Measurements from ENCODE around the gene ROM1.

Gene ROM1

DNA sequence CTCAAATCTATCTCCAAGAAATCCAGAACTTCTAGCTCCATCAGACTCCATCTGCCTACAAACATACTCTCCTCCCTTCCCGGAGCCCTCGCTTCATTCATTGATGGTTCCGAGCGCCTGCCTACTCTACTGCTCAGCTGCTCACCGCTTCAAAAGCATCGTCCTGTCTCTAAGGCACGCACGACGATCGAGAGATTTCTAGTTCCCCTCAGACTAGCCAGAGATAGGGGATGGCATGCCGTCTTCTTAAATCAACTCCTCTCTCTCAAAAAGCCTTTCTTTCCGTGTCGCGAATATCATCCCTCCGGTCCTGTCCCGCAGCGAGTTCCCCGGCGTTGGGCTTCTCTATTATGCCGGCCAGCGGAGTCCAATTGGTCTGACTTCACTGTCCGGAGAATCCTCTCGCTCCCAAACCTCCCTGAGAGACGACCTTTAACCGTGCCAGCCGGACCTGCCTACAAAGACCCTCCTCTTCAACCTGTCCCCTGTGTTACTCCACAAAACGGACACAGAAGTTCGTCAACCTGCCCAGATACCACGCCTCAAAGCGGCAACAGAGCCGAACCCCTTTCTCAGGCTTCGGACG is 40.0 kb upstream of the ROM1 start:
- peak overlapping the region; percentile 33 for H2AK5ac ChIP-seq (ENCODE audit: low read length)

DNA sequence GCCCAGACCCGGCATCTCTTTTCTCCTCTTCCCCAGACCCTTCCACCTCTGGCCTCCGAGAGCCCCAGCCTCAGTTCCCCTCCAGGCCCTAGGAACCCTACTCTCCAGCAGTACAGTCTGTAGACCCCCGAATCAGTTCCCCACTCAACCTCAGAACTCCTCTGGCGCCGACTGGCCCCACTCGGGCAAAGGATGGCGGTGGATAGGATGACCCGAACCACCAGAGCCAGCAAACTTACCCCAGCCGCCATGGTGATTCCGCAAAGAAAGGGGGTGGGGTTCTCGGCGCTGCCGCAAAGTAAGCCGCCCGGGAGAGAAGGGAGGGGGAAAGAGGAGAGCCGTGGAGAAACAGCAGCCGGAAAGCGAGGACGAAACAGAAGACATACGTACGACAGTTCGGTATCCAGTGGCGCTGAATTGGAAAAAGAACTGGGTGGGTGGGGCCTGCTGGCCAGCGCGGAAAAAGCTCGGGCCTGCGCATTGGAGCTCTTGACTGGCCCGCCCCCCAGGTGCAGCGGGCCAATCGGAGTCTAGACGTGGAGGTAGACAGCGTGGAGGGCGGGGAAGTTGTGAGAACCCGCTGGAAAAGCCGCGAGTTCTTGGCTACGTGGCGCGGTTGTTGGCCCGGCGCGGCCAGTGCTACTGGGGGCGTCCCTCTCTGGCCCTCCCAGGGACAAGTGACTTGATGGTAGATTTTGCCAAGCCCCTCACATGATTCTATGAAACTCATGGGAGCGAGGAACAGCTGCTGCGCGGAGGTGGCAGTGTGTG is 39.3 kb upstream of the ROM1 start, which contains the start of gene EEF1G:
TSS of gene EEF1G (minus strand) at position 300 of the 771 bp plus-strand sequence. CDS start at position 251, 49 bp downstream.
- H2BK120ac ChIP-seq (ENCODE audit: insufficient read depth, low read length, poor library complexity) = peak within 1 kb of the TSS; percentile 73
- H2BK12ac ChIP-seq (ENCODE audit: low read length) = no peak within 1 kb of the TSS
- H2AK5ac ChIP-seq (ENCODE audit: low read length) = peak within 1 kb of the TSS; percentile 33
- H3K14ac ChIP-seq (ENCODE audit: low read length) = peak within 1 kb of the TSS; percentile 78
- peak within 1 kb of the TSS; percentile 88 for H3K4me2 ChIP-seq (ENCODE audit: low read length)
- H2BK5ac ChIP-seq (ENCODE audit: low read depth, low read length, poor library complexity) = peak within 1 kb of the TSS; percentile 56
- H3K4me1 ChIP-seq (ENCODE audit: control insufficient read depth in 1 of 2, insufficient read depth in 2 of 2, low read length in 2 of 2) = peaks cover 11 to 13% of the 10 kb centered on the region in 2 experiments
- peak within 1 kb of the TSS; percentile 92 for H4K8ac ChIP-seq (ENCODE audit: low read depth, low read length)
- no peaks in the 10 kb centered on the region for H3K27me3 ChIP-seq (ENCODE audit: insufficient read depth, low read length)
- H3K9ac ChIP-seq (ENCODE audit: low read length) = peak within 1 kb of the TSS; percentile 89
- no CpG with 5 or more reads among the region's 46 CpGs for WGBS (ENCODE audit: extremely low coverage, insufficient coverage, insufficient read length)
- peak; percentile 100 for DNase-seq
- H4K12ac ChIP-seq (ENCODE audit: low read depth, low read length) = peak within 1 kb of the TSS; percentile 93
- peaks cover 12% of the 10 kb centered on the region for H3K79me1 ChIP-seq (ENCODE audit: low read length)
- peak within 1 kb of the TSS; percentile 87 for H3K4me3 ChIP-seq (ENCODE audit: low read depth, low read length)
- H3K9me3 ChIP-seq (ENCODE audit: insufficient read depth, low read depth, low read length) = no peaks in the 10 kb centered on the region
- H4K91ac ChIP-seq (ENCODE audit: low read depth, low read length) = peak within 1 kb of the TSS; percentile 84
- peaks cover 45 to 59% of the 10 kb centered on the region in 2 experiments for H3K36me3 ChIP-seq (ENCODE audit: control insufficient read depth in 1 of 2, insufficient read depth in 2 of 2, low read length in 2 of 2)
- H2AFZ ChIP-seq (ENCODE audit: insufficient read depth, low read length, poor library complexity) = peak within 1 kb of the TSS; percentile 41
- peak within 1 kb of the TSS; percentile 64 for H3K27ac ChIP-seq (ENCODE audit: low read depth, low read length)
- H3K4ac ChIP-seq (ENCODE audit: low read depth, low read length) = peak within 1 kb of the TSS; percentile 91
- peak within 1 kb of the TSS; percentile 80 for H3K18ac ChIP-seq (ENCODE audit: low read length)
- peaks cover 15% of the 10 kb centered on the region for H3K79me2 ChIP-seq (ENCODE audit: control insufficient read depth, insufficient read depth, low read length, poor library complexity)
- no peak within 1 kb of the TSS for H3K23ac ChIP-seq (ENCODE audit: low read length)

More for the DNA sequence above, 40.0 kb upstream of the ROM1 start:
- peak overlapping the region; percentile 86 for H3K9ac ChIP-seq (ENCODE audit: low read length)
- H3K9me3 ChIP-seq (ENCODE audit: insufficient read depth, low read depth, low read length) = no peaks in the 10 kb centered on the region
- peak overlapping the region; percentile 87 for H3K4me3 ChIP-seq (ENCODE audit: low read depth, low read length)
- peaks cover 11 to 13% of the 10 kb centered on the region in 2 experiments for H3K4me1 ChIP-seq (ENCODE audit: control insufficient read depth in 1 of 2, insufficient read depth in 2 of 2, low read length in 2 of 2)
- no peak overlapping the region for H3K23ac ChIP-seq (ENCODE audit: low read length)
- H3K79me1 ChIP-seq (ENCODE audit: low read length) = peaks cover 12% of the 10 kb centered on the region
- H4K91ac ChIP-seq (ENCODE audit: low read depth, low read length) = peak overlapping the region; percentile 69
- H2BK120ac ChIP-seq (ENCODE audit: insufficient read depth, low read length, poor library complexity) = peak overlapping the region; percentile 73
- peak overlapping the region; percentile 93 for H4K12ac ChIP-seq (ENCODE audit: low read depth, low read length)
- peak overlapping the region; percentile 62 for H3K4me2 ChIP-seq (ENCODE audit: low read length)
- H3K27me3 ChIP-seq (ENCODE audit: insufficient read depth, low read length) = no peaks in the 10 kb centered on the region
- peak overlapping the region; percentile 92 for H4K8ac ChIP-seq (ENCODE audit: low read depth, low read length)
- peak overlapping the region; percentile 64 for H3K27ac ChIP-seq (ENCODE audit: low read depth, low read length)
- DNase-seq = peak in 1 of 2 donors; percentile 42
- WGBS (ENCODE audit: extremely low coverage, insufficient coverage, insufficient read length) = no CpG with 5 or more reads among the region's 33 CpGs
- H3K14ac ChIP-seq (ENCODE audit: low read length) = peak overlapping the region; percentile 78
- peak overlapping the region; percentile 91 for H3K4ac ChIP-seq (ENCODE audit: low read depth, low read length)
- peak overlapping the region; percentile 80 for H3K18ac ChIP-seq (ENCODE audit: low read length)
- peaks cover 15% of the 10 kb centered on the region for H3K79me2 ChIP-seq (ENCODE audit: control insufficient read depth, insufficient read depth, low read length, poor library complexity)
- H3K36me3 ChIP-seq (ENCODE audit: control insufficient read depth in 1 of 2, insufficient read depth in 2 of 2, low read length in 2 of 2) = peaks cover 45 to 59% of the 10 kb centered on the region in 2 experiments
- no peak overlapping the region for H2AFZ ChIP-seq (ENCODE audit: insufficient read depth, low read length, poor library complexity)
- H2BK5ac ChIP-seq (ENCODE audit: low read depth, low read length, poor library complexity) = peak overlapping the region; percentile 56
- no peak overlapping the region for H2BK12ac ChIP-seq (ENCODE audit: low read length)

DNA sequence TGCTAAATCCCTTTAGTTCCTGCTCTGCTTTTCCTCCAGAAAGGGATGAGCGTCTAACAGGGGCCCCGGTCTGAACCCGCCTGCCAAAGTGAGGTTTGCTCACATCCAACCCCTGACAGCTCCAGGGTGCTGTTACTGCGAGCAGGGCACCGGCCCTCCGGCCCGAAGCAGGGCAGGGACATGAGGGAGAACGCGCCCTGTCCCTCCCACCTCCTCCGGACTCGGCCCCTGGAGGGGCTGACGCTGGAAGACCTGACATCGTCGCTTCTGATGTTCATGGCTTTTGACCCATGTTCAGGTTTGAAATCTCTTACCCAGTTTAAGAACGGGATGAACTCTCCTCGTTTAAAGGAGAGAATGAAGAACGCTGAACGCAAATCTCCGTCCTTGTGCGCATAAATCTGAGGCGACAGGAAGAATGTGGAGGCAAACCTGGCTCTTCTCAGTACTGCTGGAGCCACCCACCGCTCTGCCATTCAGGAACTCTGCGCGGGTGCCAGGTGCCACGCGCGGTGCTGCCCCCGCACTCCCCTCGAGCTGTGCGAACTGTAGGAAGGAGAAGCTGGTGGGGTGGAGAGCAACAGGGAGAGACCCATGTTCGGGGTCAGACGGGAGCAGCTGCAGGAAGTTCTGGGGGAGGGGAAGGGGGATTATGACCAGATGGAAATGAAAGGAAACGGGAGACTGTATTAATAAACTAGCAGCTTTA is 38.5 kb upstream of the ROM1 start:
- Histone ChIP-seq H3K9ac (ENCODE audit: low read length) (peak overlapping the region; percentile 89), H3K36me3 (ENCODE audit: control insufficient read depth in 1 of 2, insufficient read depth in 2 of 2, low read length in 2 of 2) (peaks cover 42 to 55% of the 10 kb centered on the region in 2 experiments), H3K79me2 (ENCODE audit: control insufficient read depth, insufficient read depth, low read length, poor library complexity) (peaks cover 15% of the 10 kb centered on the region), H3K14ac (ENCODE audit: low read length) (peak overlapping the region; percentile 38), H3K9me3 (ENCODE audit: insufficient read depth, low read depth, low read length) (no peaks in the 10 kb centered on the region), H2BK5ac (ENCODE audit: low read depth, low read length, poor library complexity) (peak overlapping the region; percentile 42), H3K4me1 (ENCODE audit: control insufficient read depth in 1 of 2, insufficient read depth in 2 of 2, low read length in 2 of 2) (peaks cover 11 to 13% of the 10 kb centered on the region in 2 experiments), H2AFZ (ENCODE audit: insufficient read depth, low read length, poor library complexity) (peak overlapping the region; percentile 41), H4K91ac (ENCODE audit: low read depth, low read length) (peak overlapping the region; percentile 84), H3K23ac (ENCODE audit: low read length) (no peak overlapping the region), H3K4ac (ENCODE audit: low read depth, low read length) (peak overlapping the region; percentile 41), H3K4me3 (ENCODE audit: low read depth, low read length) (peak overlapping the region; percentile 75), H4K12ac (ENCODE audit: low read depth, low read length) (peak overlapping the region; percentile 61), H2AK5ac (ENCODE audit: low read length) (peak overlapping the region; percentile 12), H3K27ac (ENCODE audit: low read depth, low read length) (peak overlapping the region; percentile 53), H3K18ac (ENCODE audit: low read length) (peak overlapping the region; percentile 51), H2BK12ac (ENCODE audit: low read length) (no peak overlapping the region), H4K8ac (ENCODE audit: low read depth, low read length) (peak overlapping the region; percentile 76), H2BK120ac (ENCODE audit: insufficient read depth, low read length, poor library complexity) (peak overlapping the region; percentile 16), H3K27me3 (ENCODE audit: insufficient read depth, low read length) (no peaks in the 10 kb centered on the region), H3K4me2 (ENCODE audit: low read length) (peak overlapping the region; percentile 88), H3K79me1 (ENCODE audit: low read length) (peaks cover 12% of the 10 kb centered on the region)
- WGBS (ENCODE audit: extremely low coverage, insufficient coverage, insufficient read length) = no CpG with 5 or more reads among the region's 33 CpGs
- peak in 1 of 2 donors; percentile 42 for DNase-seq

DNA sequence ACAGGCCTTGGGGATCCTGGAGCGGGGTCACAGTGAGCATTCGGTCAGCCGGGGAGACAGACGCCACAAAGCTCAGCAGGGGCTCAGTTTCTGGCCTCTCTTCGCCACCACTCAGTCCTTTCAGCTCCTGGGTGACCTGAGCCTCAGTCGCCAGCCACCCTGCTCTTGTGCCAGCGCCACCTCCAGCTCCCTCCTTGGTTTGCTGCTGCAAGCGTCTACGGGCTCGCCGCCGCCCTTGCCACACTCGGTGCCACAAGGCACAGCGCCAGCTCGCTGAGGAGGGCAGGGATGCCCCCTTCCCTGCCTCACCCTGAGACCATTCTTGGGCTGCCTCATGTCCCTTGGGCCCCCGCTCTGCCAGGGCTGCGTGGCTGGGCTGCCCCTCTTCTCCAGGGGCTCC is 37.9 kb upstream of the ROM1 start:
- Histone ChIP-seq H4K8ac (ENCODE audit: low read depth, low read length) (no peak overlapping the region), H2BK12ac (ENCODE audit: low read length) (no peak overlapping the region), H3K23ac (ENCODE audit: low read length) (no peak overlapping the region), H2BK5ac (ENCODE audit: low read depth, low read length, poor library complexity) (no peak overlapping the region), H3K14ac (ENCODE audit: low read length) (peak overlapping the region; percentile 5), H2AK5ac (ENCODE audit: low read length) (no peak overlapping the region), H3K79me1 (ENCODE audit: low read length) (peaks cover 12% of the 10 kb centered on the region), H3K4ac (ENCODE audit: low read depth, low read length) (peak overlapping the region; percentile 6), H3K9ac (ENCODE audit: low read length) (peak overlapping the region; percentile 41), H3K36me3 (ENCODE audit: control insufficient read depth in 1 of 2, insufficient read depth in 2 of 2, low read length in 2 of 2) (peaks cover 39 to 51% of the 10 kb centered on the region in 2 experiments), H3K4me1 (ENCODE audit: control insufficient read depth in 1 of 2, insufficient read depth in 2 of 2, low read length in 2 of 2) (peaks cover 11 to 13% of the 10 kb centered on the region in 2 experiments), H3K79me2 (ENCODE audit: control insufficient read depth, insufficient read depth, low read length, poor library complexity) (peaks cover 15% of the 10 kb centered on the region), H2AFZ (ENCODE audit: insufficient read depth, low read length, poor library complexity) (no peak overlapping the region), H3K18ac (ENCODE audit: low read length) (peak overlapping the region; percentile 5), H4K12ac (ENCODE audit: low read depth, low read length) (no peak overlapping the region), H3K4me3 (ENCODE audit: low read depth, low read length) (no peak overlapping the region), H4K91ac (ENCODE audit: low read depth, low read length) (no peak overlapping the region), H3K27me3 (ENCODE audit: insufficient read depth, low read length) (no peaks in the 10 kb centered on the region), H3K9me3 (ENCODE audit: insufficient read depth, low read depth, low read length) (no peaks in the 10 kb centered on the region), H3K4me2 (ENCODE audit: low read length) (peak overlapping the region; percentile 88), H2BK120ac (ENCODE audit: insufficient read depth, low read length, poor library complexity) (no peak overlapping the region), H3K27ac (ENCODE audit: low read depth, low read length) (no peak overlapping the region)
- WGBS (ENCODE audit: extremely low coverage, insufficient coverage, insufficient read length) = no CpG with 5 or more reads among the region's 17 CpGs
- DNase-seq = no peak
